Progenitor cell of endocrine pancreas (in vitro differentiated cells): ENCODE results near the gene DNAL1. TPM values are rescaled to one million over a fixed set of nuclear protein-coding genes. Genes with fewer than 3 reads are reported as not detected.

Experiments used
- DNase-seq: peaks from one replicate; pipeline ENCODE4 v3.0.0; 2021; ENCODE audit warnings: low spot score; ENCODE audit not compliant: unreplicated experiment
- H3K27ac Mint-ChIP-seq: 2 replicates; pipeline ENCODE4 v1.8.0; 2021; ENCODE audit warnings: mild to moderate bottlenecking, moderate library complexity, mixed read lengths
- H3K27me3 Mint-ChIP-seq: 2 replicates; pipeline ENCODE4 v1.8.0; 2021; ENCODE audit warnings: mixed read lengths
- H3K36me3 Mint-ChIP-seq: 2 replicates; pipeline ENCODE4 v1.8.0; 2022; ENCODE audit warnings: mixed read lengths; ENCODE audit not compliant: insufficient read depth
- H3K4me1 Mint-ChIP-seq: 2 replicates; pipeline ENCODE4 v1.8.0; 2021; ENCODE audit warnings: low read depth, mixed read lengths
- H3K4me3 Mint-ChIP-seq: 2 replicates; pipeline ENCODE4 v1.8.0; 2021; ENCODE audit warnings: low read depth, mild to moderate bottlenecking, moderate library complexity, mixed read lengths
- H3K9me3 Mint-ChIP-seq: 2 replicates; pipeline ENCODE4 v1.8.0; 2021; ENCODE audit warnings: low read depth, mixed read lengths
- CTCF ChIP-seq: fragments of 200-600 bp; sonication (generic); IDR thresholded peaks from one replicate; pipeline ENCODE4 v1.5.0; 2021; ENCODE audit warnings: antibody characterized with exemption, mild to moderate bottlenecking; ENCODE audit not compliant: unreplicated experiment
- total RNA-seq: library from RNA; stranded (reverse); gene quantifications from 2 replicates; pipeline ENCODE4 v1.2.1, GENCODE V29; 2021

DNAL1 gene
- total RNA-seq, 1 donor from 2014 or later = 29.9 TPM

GRCh38 chr14:73729556-73730265, 84.9 kb downstream of the DNAL1 start:
- DNase-seq = no peak
- H3K9me3 Mint-ChIP-seq = no peaks in the 10 kb centered on the region
- no peaks in the 10 kb centered on the region for H3K27me3 Mint-ChIP-seq
- H3K27ac Mint-ChIP-seq = peak overlapping the region; percentile 91
- no peak overlapping the region for H3K4me3 Mint-ChIP-seq
- no peaks in the 10 kb centered on the region for H3K4me1 Mint-ChIP-seq
- peaks cover 16% of the 10 kb centered on the region for H3K36me3 Mint-ChIP-seq
- TF ChIP-seq CTCF = no peak

DNA sequence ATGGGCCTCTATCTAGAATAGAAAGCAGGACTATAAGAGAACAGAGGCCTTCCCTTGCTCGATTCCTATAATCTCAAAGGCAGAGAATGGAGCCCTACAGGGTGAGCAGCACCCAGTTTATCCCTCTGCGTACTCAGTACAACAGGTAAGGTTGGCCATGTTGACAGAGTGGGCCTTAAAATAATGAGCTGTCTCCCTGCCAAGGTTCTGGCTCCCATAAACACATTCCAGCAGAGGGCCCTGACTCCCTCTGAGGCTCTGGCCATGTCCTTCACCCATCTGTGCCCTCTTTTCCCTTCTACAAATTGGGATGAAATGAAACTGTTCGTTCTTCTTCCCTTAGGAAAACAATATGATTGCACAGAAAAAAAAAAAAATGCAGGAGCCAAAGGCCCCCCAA, 86.3 kb downstream of the DNAL1 start:
- Mint-ChIP-seq H3K4me3 (no peak overlapping the region), H3K27me3 (no peaks in the 10 kb centered on the region), H3K27ac (no peak overlapping the region), H3K36me3 (peaks cover 18% of the 10 kb centered on the region), H3K4me1 (no peaks in the 10 kb centered on the region), H3K9me3 (no peaks in the 10 kb centered on the region)
- no peak for DNase-seq
- no peak for TF ChIP-seq CTCF

GRCh38 chr14:73732006-73732405, 87.2 kb downstream of the DNAL1 start:
- DNase-seq = no peak
- TF ChIP-seq CTCF = no peak
- peak overlapping the region; percentile 26 for H3K27ac Mint-ChIP-seq
- peaks cover 20% of the 10 kb centered on the region for H3K36me3 Mint-ChIP-seq
- no peaks in the 10 kb centered on the region for H3K4me1 Mint-ChIP-seq
- H3K27me3 Mint-ChIP-seq = no peaks in the 10 kb centered on the region
- H3K9me3 Mint-ChIP-seq = no peaks in the 10 kb centered on the region
- no peak overlapping the region for H3K4me3 Mint-ChIP-seq

DNA sequence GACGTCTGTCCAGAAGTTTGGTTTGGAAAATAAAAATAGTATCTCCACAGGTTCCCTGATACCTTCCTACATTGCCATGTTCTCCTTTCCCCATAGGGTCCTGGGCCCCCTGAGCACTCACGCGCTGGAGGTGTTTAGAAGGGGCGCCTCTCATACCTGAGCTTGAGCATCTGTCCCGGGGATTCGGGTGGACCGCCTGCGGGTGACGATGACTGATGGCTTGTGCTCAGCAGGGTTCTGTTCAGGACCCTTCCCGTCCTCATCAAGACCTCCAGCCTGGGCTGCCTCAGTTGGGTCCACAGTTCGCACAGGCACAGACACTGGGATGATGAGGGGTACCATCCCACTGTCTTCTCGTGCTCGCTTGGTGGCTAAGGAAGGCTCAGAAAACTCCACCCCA, 92.1 kb downstream of the DNAL1 start:
- no peak overlapping the region for H3K4me3 Mint-ChIP-seq
- H3K36me3 Mint-ChIP-seq = peaks cover 11% of the 10 kb centered on the region
- no peaks in the 10 kb centered on the region for H3K9me3 Mint-ChIP-seq
- DNase-seq = no peak
- H3K4me1 Mint-ChIP-seq = peaks cover 21% of the 10 kb centered on the region
- no peaks in the 10 kb centered on the region for H3K27me3 Mint-ChIP-seq
- peak overlapping the region; percentile 71 for H3K27ac Mint-ChIP-seq
- no peak for TF ChIP-seq CTCF

DNA sequence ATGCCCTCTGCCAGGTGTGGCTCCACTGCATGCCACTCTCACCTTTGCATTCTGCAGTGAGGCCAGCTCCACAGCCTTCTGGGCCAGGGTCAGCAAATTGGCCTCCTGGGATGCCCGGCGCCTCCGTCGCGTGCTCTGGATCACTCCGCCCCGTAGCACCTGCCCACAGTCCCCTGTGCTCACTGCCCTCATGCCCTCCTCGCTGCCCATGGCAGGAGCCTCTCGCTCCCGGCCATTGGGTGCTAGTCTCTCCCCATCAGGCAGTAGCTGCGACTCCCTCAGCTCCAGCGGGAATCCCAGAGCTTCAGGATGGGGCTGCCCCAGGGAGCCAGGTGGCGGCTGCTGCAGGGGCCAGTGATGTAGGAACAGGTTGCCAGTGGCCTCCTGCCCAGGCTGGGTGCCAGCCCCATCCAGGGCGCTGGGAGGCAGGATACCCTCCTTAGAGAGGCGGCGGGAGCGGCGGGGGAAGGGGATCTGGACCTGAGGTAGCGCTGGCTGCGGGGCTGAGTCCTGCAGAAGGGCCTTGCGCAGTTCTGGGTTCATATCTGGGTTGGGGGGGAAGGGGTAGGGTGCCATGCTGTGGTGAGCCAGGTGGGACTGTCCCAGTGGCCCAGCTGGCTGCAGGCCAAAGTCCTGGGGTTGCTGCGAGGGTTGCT, 93.9 kb downstream of the DNAL1 start:
- H3K27me3 Mint-ChIP-seq = no peaks in the 10 kb centered on the region
- H3K36me3 Mint-ChIP-seq = peaks cover 11% of the 10 kb centered on the region
- H3K9me3 Mint-ChIP-seq = no peaks in the 10 kb centered on the region
- DNase-seq = no peak
- peaks cover 35% of the 10 kb centered on the region for H3K4me1 Mint-ChIP-seq
- TF ChIP-seq CTCF = no peak
- no peak overlapping the region for H3K27ac Mint-ChIP-seq
- H3K4me3 Mint-ChIP-seq = no peak overlapping the region
